GM10847 (cell line): Measurements from ENCODE around the gene ITCH.

Experiments used
- POLR2A ChIP-seq: IDR thresholded peaks from 2 replicates; pipeline ENCODE4 v1.6.1; 2011; ENCODE audit not compliant: insufficient read length; ENCODE audit errors: extremely low read depth

ITCH gene

DNA sequence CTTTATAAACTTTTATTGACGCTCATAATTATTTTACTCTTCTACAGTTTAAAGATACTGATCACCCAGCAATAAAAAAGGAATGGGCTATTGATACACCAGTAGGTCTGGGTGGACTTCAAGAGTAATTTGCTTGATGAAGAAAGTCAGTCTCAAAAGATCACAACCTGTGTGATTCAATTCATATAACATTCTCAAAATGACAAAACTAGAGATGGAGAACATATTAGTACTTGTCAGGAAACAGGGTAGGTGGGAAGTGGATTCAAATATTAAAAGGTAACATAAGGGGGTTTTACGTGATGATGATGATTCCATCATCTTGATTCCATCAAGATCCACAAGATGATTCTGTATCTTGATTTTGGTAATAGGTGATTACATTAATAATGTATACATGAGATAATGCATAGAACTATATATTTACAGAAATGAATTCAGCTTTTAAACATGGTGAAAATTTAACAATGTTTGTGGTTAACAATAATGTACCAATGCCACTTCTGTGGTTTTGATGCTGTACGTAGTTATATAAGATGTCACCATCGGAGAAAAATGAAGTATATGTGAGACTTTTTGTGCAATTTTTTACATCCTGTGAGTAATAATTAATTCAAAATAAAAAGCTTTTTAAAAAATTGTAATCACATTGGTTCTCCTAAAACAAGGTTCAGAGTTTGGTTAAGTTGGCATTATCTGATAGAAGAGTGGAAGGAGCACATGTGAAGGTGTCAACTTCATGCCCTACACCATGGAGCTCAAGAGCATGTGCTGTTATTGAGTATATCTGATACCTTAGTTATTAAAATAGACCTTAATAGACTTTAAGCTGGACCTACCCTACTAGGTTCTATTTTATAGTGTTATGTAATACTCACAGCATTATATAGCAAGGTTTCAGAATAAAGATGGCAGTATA, 86.9 kb downstream of the ITCH start:
- TF ChIP-seq POLR2A = no peak

DNA sequence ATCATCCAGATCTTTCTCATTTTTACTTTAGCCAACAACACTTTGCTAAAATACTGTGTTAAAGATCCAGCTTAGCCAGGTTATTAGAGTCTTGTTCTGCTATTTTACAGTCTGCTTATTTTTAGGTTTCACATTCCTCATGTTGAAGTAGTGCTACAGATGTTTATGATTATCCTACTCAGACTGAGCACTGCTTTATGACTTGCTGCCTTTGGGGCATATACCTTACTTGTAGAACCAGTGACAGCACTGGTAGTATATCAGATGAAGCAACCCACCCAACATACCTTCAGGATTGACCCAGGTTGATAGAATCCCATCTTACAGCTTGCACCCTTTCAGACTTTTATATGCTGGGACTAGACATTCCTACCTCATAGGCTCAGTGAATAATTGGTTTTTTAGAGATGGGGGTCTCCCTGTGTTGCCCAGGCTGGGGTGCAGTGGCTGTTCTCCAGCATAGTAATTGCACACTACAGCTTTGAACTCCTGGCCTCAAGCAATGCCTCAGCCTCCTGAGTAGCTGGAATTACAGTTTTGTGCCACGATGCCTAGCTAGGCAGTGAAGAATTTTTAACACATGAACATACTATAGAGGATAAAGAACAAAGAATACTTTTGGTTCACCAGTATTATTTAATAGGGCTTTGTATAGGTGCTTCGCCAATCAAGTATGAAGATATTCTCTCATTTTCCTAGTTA, 89.4 kb downstream of the ITCH start:
- TF ChIP-seq POLR2A = no peak

DNA sequence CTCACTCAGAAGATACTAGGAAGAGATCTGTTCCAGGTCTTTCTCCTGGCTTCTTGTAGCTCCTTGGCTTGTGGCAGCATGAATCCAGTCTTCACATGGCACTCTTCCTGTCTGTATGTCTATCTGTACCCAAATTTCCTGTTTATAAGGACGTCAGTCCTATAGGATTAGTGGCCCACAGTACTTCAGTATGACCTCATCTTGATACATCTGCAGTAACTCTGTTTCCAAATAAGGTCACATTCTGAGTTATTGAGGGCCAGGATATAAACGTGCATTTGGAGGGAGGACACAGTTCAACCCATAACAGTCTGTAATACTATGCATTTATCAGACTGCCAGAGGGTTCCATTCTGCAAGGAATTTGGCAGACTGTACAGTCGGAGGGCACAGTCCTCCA, 95.6 kb downstream of the ITCH start:
- no peak for TF ChIP-seq POLR2A

DNA sequence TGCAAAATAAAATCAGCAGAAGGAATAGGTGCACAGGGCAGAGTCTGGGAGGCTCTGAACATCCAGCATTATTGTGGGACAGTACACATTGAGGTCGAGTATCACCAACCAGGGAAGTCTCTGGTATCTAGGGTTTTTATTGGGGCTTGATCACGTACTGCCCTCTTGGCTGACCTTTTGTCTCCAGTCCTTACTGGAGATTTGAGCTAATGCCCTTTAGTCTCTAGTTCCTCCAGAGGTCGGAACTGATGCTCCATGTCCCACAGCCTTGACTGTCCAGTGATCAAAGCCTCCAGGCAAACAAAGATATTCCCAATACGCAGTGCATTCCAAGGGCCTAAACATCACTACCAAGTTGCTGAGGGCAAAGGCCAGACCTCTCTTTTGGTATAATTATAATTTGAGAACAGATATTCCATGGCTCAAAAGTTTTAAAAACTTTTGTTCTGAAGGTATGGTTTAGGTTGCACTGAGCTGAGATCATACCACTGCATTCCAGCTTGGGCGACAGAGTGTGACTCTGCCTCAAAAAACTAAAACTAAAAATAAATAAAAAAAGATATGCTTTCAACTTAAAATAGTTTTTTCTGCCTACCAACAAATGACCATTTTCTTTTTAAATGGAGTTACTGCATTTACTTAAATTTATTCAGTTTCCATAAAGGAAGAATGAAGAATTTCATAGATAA, 96.3 kb downstream of the ITCH start:
- TF ChIP-seq POLR2A = no peak

DNA sequence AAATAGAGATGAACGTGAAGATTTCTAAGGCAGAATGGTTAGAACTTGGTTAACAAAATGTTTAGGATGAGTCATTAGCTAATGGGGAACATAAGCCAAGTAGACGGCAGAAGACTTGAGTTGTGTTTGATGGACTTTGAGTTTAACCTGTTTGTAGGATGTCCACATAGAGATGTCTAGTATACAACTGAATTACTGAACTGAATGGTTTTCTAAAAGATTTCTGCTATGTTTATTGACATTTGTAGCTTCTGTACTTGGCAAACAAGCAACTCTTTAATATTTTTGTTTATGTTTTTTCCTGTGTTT, 98.7 kb downstream of the ITCH start:
- TF ChIP-seq POLR2A = no peak

DNA sequence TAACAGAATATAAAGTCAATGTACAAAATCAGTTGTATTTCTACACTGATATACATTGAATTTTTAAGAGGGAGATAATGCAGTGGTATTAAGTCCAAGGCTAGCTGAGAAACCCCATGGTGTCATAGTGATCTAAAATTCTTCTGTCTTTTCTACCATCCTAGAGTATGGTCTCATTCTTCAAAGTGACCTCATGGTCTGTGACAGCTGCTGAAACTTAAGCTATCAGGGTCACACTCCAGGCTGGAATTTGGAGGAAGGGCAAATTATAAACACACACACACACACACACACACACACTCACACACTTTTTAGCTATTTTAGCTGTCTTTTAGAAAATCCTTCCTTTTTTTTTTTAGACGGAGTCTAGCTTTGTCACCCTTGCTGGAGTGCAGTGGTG, 105.9 kb downstream of the ITCH start:
- no peak for TF ChIP-seq POLR2A

DNA sequence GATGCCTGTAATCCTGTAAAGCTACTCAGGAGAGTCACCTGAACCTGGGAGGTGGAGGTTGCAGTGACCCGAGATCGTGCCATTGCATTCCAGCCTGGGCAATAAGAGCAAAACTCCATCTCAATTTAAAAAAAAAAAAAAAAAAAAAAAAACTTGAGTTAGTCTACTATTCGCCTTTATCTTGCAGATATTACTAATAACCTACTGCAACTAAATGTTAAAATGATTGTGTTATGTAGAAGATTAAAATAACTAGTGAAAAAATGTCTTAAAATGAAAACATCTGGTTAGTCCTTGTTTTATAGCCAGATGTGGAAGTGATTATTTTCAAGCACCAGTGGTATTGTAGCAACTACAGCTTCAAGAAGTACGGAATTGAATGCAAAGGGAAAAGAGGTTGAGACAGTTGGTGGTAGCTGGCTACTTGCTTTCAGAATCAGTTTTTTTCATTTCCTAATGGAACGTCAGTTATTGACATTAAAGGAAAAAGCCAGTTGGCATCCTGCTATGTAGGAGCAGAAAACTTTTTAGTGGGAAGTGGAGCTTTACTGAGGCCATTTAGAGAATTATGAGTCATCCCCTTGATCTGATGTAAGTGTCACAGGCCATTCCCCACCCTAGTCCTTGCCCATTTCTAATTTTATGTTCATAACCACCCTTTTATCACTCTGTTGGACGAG, 109.3 kb downstream of the ITCH start:
- TF ChIP-seq POLR2A = no peak

DNA sequence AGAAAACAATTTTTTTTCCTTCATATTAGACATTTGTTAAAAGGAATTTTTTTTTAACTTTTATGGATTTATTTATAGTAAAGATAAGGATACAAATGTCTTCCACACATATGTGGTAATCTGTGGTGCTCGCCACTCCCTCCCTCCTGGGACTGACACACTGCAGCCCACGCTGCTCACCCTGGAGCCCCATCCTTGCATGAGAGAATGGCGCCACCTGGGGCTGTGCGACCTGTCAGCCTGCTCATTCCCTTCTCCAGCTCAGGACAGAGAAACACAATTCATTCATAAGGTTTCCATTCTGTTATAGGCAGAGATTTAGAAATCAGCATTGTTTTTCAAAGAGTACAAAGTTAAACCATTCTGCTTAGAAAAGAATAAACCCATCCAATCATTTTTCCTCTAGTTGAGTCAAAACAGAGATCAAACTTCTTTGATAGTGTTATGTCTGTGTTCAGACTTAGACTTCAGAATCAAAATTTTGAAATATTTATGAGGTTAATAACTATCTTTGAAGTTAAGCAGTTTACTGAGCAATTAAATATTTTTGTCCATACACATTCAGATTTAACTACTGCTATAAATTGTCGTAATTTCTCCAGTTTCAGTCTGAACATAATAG, 110.3 kb downstream of the ITCH start:
- no peak for TF ChIP-seq POLR2A

DNA sequence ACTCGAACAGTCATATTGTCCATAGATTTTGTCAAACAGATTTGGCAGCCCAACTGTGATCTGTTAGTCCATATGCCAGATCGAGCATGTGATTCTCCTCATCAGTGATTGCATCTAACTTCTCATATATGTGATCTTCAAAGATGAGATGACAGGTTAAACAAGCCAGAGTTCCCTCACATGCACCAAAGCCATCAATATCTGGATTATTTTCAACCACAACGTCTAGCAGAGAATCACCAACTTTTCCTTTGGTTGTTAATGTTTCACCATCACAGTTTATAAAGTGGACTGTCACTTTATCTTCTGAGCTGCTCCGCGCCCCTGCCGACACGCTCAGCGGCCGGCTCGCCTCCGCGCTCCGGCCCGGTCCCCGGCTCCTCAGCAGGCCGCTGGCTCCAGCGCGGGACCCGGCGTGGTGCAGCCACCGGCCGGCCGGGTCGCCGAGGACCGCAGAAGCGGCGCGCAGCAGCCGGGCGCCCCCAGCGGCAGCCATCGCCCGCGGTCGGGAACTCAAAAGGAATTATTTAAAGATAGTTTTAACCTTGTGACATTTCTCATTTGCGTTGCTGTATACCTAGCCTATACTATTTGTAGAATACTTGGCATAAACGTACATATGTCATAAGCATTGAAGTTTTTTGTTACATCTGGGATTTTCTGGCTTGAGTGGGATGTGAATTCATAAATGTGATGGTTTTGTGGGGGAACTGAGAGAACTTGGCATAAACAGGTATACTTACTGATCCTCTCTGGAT, 113.1 kb downstream of the ITCH start:
- TF ChIP-seq POLR2A = no peak

DNA sequence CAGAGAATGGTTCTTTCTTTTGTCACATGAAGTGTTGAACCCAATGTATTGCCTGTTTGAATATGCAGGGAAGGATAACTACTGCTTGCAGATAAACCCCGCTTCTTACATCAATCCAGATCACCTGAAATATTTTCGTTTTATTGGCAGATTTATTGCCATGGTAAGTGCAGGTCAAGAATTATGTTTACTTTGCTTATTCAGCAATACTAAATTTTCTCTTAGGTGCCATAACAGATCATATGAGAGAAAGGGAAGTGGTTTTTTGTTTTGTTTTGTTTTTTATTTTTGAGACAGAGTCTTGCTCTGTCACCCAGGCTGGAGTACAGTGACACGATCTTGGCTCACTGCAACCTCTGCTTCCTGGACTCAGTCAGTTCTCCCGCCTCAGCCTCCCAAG, 116.6 kb downstream of the ITCH start:
- no peak for TF ChIP-seq POLR2A

DNA sequence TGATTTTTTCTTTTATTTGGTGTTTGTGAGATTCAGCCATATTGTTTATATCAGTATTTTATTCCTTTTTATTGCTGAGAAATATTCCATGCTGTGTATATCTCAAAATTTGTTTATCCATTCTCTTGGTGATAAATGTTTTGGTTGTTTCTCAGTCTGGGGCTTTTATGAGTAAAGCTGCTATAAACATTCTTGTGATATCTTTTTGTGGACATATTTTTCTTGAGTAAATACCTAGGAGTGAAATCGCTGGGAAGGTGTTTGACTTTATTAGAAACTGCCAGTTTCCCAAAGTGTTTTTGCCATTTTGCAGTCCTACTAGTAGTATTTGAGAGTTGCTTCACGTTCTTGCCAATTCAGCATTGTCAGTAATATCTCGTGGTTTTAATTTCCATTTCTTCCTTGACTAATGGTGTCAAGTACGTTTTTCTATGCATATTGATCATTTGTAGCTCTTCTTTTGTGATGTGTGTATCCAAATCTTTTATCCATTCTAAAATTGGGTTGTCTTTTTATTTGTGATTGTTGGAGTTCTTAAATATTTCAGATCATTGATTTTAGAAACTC, 122.1 kb downstream of the ITCH start:
- TF ChIP-seq POLR2A = no peak

DNA sequence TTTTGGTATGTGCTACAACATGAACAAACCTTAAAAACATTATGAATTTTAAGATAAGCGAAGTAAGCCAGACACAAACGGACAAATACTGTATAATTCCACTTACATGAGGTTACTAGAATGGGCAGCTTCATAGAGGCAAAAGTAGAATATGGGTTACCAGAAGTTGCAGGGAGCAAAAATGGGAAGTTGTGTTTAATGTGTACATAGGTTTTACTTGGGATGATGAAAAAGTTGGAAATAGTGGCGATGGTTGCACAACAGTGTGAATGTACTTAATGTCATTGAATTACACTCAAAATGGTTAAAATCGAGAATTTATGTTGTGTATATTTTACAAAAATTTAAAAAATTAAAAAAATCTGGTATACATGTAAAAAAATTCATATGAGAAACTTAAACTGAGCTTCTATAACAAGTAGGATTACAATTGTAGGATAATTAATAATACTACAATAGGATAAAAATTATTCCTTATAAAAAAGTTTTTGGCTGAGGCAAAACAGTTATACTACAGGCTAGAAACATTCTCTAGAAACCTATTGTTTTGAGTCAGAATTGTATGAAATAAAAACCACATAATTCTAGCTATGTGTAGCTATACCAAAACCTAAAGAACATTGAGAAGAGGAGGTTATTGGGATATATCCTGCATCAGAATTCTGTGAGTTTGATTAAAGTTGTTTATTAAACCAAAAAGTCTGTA, 128.3 kb downstream of the ITCH start:
- no peak for TF ChIP-seq POLR2A

DNA sequence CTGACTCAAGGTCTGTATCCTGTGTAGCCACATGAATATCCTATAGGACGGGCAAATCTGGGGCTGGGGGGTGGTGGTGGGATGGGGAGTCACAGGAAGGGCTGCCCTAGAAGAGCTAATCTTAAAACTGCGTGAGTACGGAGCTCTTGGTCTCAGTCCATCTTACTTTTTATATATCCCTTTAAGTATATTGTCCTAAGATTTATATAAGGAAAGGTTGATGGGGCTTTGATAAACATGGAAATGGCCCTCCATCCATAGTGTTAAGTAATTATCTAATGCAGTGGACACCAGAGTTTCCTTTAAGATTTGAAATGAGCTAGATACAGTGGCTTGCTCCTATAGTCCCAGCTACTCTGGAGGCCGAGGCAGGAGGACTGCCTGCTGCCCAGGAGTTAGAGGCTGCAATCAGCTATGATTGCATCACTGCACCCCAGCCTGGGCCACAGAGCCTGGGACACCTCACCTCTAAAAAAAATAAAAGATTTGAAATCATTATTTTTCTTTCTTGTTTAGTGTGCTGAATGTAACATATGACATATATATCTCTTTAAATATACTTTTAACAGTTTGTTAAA, 128.9 kb downstream of the ITCH start:
- TF ChIP-seq POLR2A = no peak
